ENCODE data around the gene UMODL1. TPM values are rescaled to one million over a fixed set of nuclear protein-coding genes. Genes with fewer than 3 reads are reported as not detected.

The UMODL1 gene
- total RNA-seq, 1 donor from 2014 or later: not detected

- Histone ChIP-seq H3K36me3 (ENCODE audit: control insufficient read depth in 3 of 3, insufficient read depth in 3 of 3, low read length in 3 of 3) (no peaks in the 10 kb centered on the region), H3K9me3 (ENCODE audit: control insufficient read depth in 3 of 3, low read length in 3 of 3) (no peaks in the 10 kb centered on the region), H3K4me1 (ENCODE audit: control insufficient read depth in 3 of 3, insufficient read depth in 3 of 3, low read length in 3 of 3) (peaks cover 0 to 4% (median 0%) of the 10 kb centered on the region in 3 donors), H3K4me3 (ENCODE audit: low read length in 3 of 3) (no peak overlapping the region), H3K27ac (ENCODE audit: low read depth, low read length) (no peak overlapping the region), H3K9ac (ENCODE audit: low read depth in 1 of 3, low read length in 3 of 3) (no peak overlapping the region), H3K27me3 (ENCODE audit: control insufficient read depth in 3 of 3, insufficient read depth in 3 of 3, low read length in 3 of 3) (peaks cover 7 to 13% (median 9%) of the 10 kb centered on the region in 3 donors)
Measured at GRCh38 chr21:42028766-42029425, 42.2 kb upstream of the UMODL1 start.

GRCh38 chr21:42030311-42030710, 40.8 kb upstream of the UMODL1 start:
- Histone ChIP-seq H3K36me3 (ENCODE audit: control insufficient read depth in 3 of 3, insufficient read depth in 3 of 3, low read length in 3 of 3) (no peaks in the 10 kb centered on the region), H3K4me1 (ENCODE audit: control insufficient read depth in 3 of 3, insufficient read depth in 3 of 3, low read length in 3 of 3) (no peaks in the 10 kb centered on the region), H3K27ac (ENCODE audit: low read depth, low read length) (no peak overlapping the region), H3K27me3 (ENCODE audit: control insufficient read depth in 3 of 3, insufficient read depth in 3 of 3, low read length in 3 of 3) (peaks cover 4 to 7% (median 4%) of the 10 kb centered on the region in 3 donors), H3K9me3 (ENCODE audit: control insufficient read depth in 3 of 3, low read length in 3 of 3) (no peaks in the 10 kb centered on the region), H3K9ac (ENCODE audit: low read depth in 1 of 3, low read length in 3 of 3) (no peak overlapping the region), H3K4me3 (ENCODE audit: low read length in 3 of 3) (no peak overlapping the region)

DNA sequence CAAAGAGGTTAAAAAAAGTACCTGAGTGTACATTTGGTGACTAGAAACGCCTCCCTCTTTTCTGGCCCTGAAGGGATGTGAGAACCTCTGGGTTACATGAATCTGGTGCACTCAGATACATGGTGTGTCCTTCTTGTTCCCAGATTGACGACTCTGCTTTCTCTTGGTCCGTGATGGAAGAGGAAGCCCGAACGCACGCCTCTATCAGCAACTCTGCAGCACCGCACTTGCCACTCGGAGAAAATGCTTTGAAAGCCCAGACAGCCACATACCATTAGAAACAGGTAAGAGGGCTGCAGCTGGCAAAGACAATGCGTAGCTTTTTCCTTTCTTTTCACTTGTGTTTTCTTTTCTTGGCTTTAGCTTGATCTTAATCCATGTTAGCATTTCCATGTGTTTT, 39.9 kb upstream of the UMODL1 start:
- Histone ChIP-seq H3K4me3 (ENCODE audit: low read length in 3 of 3) (no peak overlapping the region), H3K9ac (ENCODE audit: low read depth in 1 of 3, low read length in 3 of 3) (no peak overlapping the region), H3K27ac (ENCODE audit: low read depth, low read length) (no peak overlapping the region), H3K9me3 (ENCODE audit: control insufficient read depth in 3 of 3, low read length in 3 of 3) (no peaks in the 10 kb centered on the region), H3K36me3 (ENCODE audit: control insufficient read depth in 3 of 3, insufficient read depth in 3 of 3, low read length in 3 of 3) (no peaks in the 10 kb centered on the region), H3K4me1 (ENCODE audit: control insufficient read depth in 3 of 3, insufficient read depth in 3 of 3, low read length in 3 of 3) (no peaks in the 10 kb centered on the region), H3K27me3 (ENCODE audit: control insufficient read depth in 3 of 3, insufficient read depth in 3 of 3, low read length in 3 of 3) (peaks cover 0 to 1% (median 0%) of the 10 kb centered on the region in 3 donors)

DNA sequence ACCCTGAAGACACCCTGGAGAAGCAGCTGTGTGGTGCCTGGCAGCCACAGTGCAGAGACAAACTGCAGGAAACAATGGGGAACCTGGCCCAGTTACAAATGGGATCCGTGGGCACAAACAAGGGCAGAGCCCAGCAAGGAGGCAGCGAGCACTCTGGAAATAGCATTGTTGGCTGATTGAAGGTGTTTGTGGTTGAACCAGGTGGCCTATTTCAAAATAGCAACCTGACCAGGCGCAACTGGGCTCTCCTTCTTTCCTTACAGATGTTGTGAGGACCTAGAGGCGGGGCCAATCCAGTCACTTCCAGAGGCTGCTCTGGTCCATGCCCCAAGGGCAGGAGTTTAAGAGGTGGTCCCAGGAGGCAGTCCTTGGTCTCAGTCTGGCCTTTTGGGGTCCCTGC, 39.3 kb upstream of the UMODL1 start:
- H3K9ac ChIP-seq (ENCODE audit: low read depth in 1 of 3, low read length in 3 of 3): no peak overlapping the region
- no peaks in the 10 kb centered on the region for H3K27me3 ChIP-seq (ENCODE audit: control insufficient read depth in 3 of 3, insufficient read depth in 3 of 3, low read length in 3 of 3)
- no peaks in the 10 kb centered on the region for H3K4me1 ChIP-seq (ENCODE audit: control insufficient read depth in 3 of 3, insufficient read depth in 3 of 3, low read length in 3 of 3)
- H3K4me3 ChIP-seq (ENCODE audit: low read length in 3 of 3): no peak overlapping the region
- no peak overlapping the region for H3K27ac ChIP-seq (ENCODE audit: low read depth, low read length)
- no peaks in the 10 kb centered on the region for H3K36me3 ChIP-seq (ENCODE audit: control insufficient read depth in 3 of 3, insufficient read depth in 3 of 3, low read length in 3 of 3)
- no peaks in the 10 kb centered on the region for H3K9me3 ChIP-seq (ENCODE audit: control insufficient read depth in 3 of 3, low read length in 3 of 3)

DNA sequence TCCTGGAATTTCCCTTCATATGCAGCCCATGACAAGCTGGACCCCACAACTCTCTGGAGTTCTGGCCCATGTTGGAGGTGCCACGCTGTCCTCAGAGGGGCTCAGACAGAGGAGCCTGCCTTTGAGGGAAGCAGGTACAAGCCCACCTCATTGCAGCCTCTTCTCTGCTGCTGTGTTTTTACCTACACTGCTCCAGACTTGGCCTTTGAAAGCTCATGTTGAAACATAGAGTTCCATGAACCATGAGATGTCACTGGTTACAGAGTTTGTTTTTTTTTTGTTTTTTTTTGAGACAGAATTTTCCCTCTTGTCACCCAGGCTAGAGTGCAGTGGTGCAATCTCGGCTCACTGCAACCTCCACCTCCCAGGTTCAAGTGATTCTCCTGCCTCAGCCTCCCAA, 38.9 kb upstream of the UMODL1 start:
- Histone ChIP-seq H3K9me3 (ENCODE audit: control insufficient read depth in 3 of 3, low read length in 3 of 3) (no peaks in the 10 kb centered on the region), H3K4me1 (ENCODE audit: control insufficient read depth in 3 of 3, insufficient read depth in 3 of 3, low read length in 3 of 3) (no peaks in the 10 kb centered on the region), H3K9ac (ENCODE audit: low read depth in 1 of 3, low read length in 3 of 3) (no peak overlapping the region), H3K27ac (ENCODE audit: low read depth, low read length) (no peak overlapping the region), H3K27me3 (ENCODE audit: control insufficient read depth in 3 of 3, insufficient read depth in 3 of 3, low read length in 3 of 3) (no peaks in the 10 kb centered on the region), H3K36me3 (ENCODE audit: control insufficient read depth in 3 of 3, insufficient read depth in 3 of 3, low read length in 3 of 3) (no peaks in the 10 kb centered on the region), H3K4me3 (ENCODE audit: low read length in 3 of 3) (no peak overlapping the region)

GRCh38 chr21:42032968-42033367, 38.1 kb upstream of the UMODL1 start:
- H3K9ac ChIP-seq (ENCODE audit: low read depth in 1 of 3, low read length in 3 of 3): no peak overlapping the region
- no peaks in the 10 kb centered on the region for H3K4me1 ChIP-seq (ENCODE audit: control insufficient read depth in 3 of 3, insufficient read depth in 3 of 3, low read length in 3 of 3)
- no peaks in the 10 kb centered on the region for H3K27me3 ChIP-seq (ENCODE audit: control insufficient read depth in 3 of 3, insufficient read depth in 3 of 3, low read length in 3 of 3)
- no peak overlapping the region for H3K4me3 ChIP-seq (ENCODE audit: low read length in 3 of 3)
- no peaks in the 10 kb centered on the region for H3K36me3 ChIP-seq (ENCODE audit: control insufficient read depth in 3 of 3, insufficient read depth in 3 of 3, low read length in 3 of 3)
- no peaks in the 10 kb centered on the region for H3K9me3 ChIP-seq (ENCODE audit: control insufficient read depth in 3 of 3, low read length in 3 of 3)
- no peak overlapping the region for H3K27ac ChIP-seq (ENCODE audit: low read depth, low read length)

- no peaks in the 10 kb centered on the region for H3K27me3 ChIP-seq (ENCODE audit: control insufficient read depth in 3 of 3, insufficient read depth in 3 of 3, low read length in 3 of 3)
- H3K36me3 ChIP-seq (ENCODE audit: control insufficient read depth in 3 of 3, insufficient read depth in 3 of 3, low read length in 3 of 3): no peaks in the 10 kb centered on the region
- H3K9ac ChIP-seq (ENCODE audit: low read depth in 1 of 3, low read length in 3 of 3): no peak overlapping the region
- H3K27ac ChIP-seq (ENCODE audit: low read depth, low read length): no peak overlapping the region
- H3K4me3 ChIP-seq (ENCODE audit: low read length in 3 of 3): no peak overlapping the region
- peaks cover 7 to 9% (median 9%) of the 10 kb centered on the region in 3 donors for H3K4me1 ChIP-seq (ENCODE audit: control insufficient read depth in 3 of 3, insufficient read depth in 3 of 3, low read length in 3 of 3)
- H3K9me3 ChIP-seq (ENCODE audit: control insufficient read depth in 3 of 3, low read length in 3 of 3): peaks cover 0 to 4% (median 0%) of the 10 kb centered on the region in 3 donors
Measured at GRCh38 chr21:42036313-42036712, 34.8 kb upstream of the UMODL1 start.

DNA sequence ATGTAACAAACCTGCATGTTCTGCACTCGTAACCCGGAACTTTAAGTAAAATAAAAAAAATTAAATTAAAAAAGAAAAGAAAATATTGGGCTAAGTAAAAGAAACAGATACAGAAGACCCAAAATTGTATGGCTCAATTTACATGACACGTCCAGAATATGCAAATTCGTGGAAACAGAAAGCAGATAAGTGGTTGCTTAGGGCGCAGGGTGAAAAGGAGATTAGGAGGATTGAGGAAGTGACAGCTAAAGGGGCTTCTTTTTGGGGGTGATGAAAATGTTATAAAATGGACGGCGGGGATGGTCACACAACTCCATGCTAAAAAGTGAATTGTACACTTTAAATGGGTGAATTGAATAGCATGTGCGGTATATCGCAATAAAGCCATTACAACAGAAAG, 33.6 kb upstream of the UMODL1 start:
- H3K36me3 ChIP-seq (ENCODE audit: control insufficient read depth in 3 of 3, insufficient read depth in 3 of 3, low read length in 3 of 3): no peaks in the 10 kb centered on the region
- H3K9me3 ChIP-seq (ENCODE audit: control insufficient read depth in 3 of 3, low read length in 3 of 3): peaks cover 0 to 4% (median 0%) of the 10 kb centered on the region in 3 donors
- peaks cover 7 to 9% (median 9%) of the 10 kb centered on the region in 3 donors for H3K4me1 ChIP-seq (ENCODE audit: control insufficient read depth in 3 of 3, insufficient read depth in 3 of 3, low read length in 3 of 3)
- no peak overlapping the region for H3K4me3 ChIP-seq (ENCODE audit: low read length in 3 of 3)
- no peak overlapping the region for H3K9ac ChIP-seq (ENCODE audit: low read depth in 1 of 3, low read length in 3 of 3)
- no peaks in the 10 kb centered on the region for H3K27me3 ChIP-seq (ENCODE audit: control insufficient read depth in 3 of 3, insufficient read depth in 3 of 3, low read length in 3 of 3)
- no peak overlapping the region for H3K27ac ChIP-seq (ENCODE audit: low read depth, low read length)

- H3K27ac ChIP-seq (ENCODE audit: low read depth, low read length): no peak overlapping the region
- no peaks in the 10 kb centered on the region for H3K36me3 ChIP-seq (ENCODE audit: control insufficient read depth in 3 of 3, insufficient read depth in 3 of 3, low read length in 3 of 3)
- H3K4me3 ChIP-seq (ENCODE audit: low read length in 3 of 3): no peak overlapping the region
- H3K9ac ChIP-seq (ENCODE audit: low read depth in 1 of 3, low read length in 3 of 3): no peak overlapping the region
- H3K4me1 ChIP-seq (ENCODE audit: control insufficient read depth in 3 of 3, insufficient read depth in 3 of 3, low read length in 3 of 3): peaks cover 7 to 9% (median 9%) of the 10 kb centered on the region in 3 donors
- H3K9me3 ChIP-seq (ENCODE audit: control insufficient read depth in 3 of 3, low read length in 3 of 3): peaks cover 0 to 4% (median 0%) of the 10 kb centered on the region in 3 donors
- no peaks in the 10 kb centered on the region for H3K27me3 ChIP-seq (ENCODE audit: control insufficient read depth in 3 of 3, insufficient read depth in 3 of 3, low read length in 3 of 3)
Measured at GRCh38 chr21:42037943-42038342, 33.2 kb upstream of the UMODL1 start.

GRCh38 chr21:42038393-42038792, 32.7 kb upstream of the UMODL1 start:
- Histone ChIP-seq H3K27ac (ENCODE audit: low read depth, low read length) (no peak overlapping the region), H3K4me1 (ENCODE audit: control insufficient read depth in 3 of 3, insufficient read depth in 3 of 3, low read length in 3 of 3) (peaks cover 7 to 9% (median 9%) of the 10 kb centered on the region in 3 donors), H3K36me3 (ENCODE audit: control insufficient read depth in 3 of 3, insufficient read depth in 3 of 3, low read length in 3 of 3) (no peaks in the 10 kb centered on the region), H3K9ac (ENCODE audit: low read depth in 1 of 3, low read length in 3 of 3) (no peak overlapping the region), H3K27me3 (ENCODE audit: control insufficient read depth in 3 of 3, insufficient read depth in 3 of 3, low read length in 3 of 3) (no peaks in the 10 kb centered on the region), H3K4me3 (ENCODE audit: low read length in 3 of 3) (no peak overlapping the region), H3K9me3 (ENCODE audit: control insufficient read depth in 3 of 3, low read length in 3 of 3) (peaks cover 0 to 4% (median 0%) of the 10 kb centered on the region in 3 donors)

Data from skeletal muscle tissue (tissue), 4 donors.